Placental pericyte (primary cell): ENCODE results near the gene KRT12. TPM values are rescaled to one million over a fixed set of nuclear protein-coding genes. Genes with fewer than 3 reads are reported as not detected.

Source experiments
- total RNA-seq: library from RNA; depleted of rRNA; stranded (reverse); fragments of >200 nt; gene quantifications from 2 replicates; pipeline ENCODE4 v1.2.3, GENCODE V29; 2012

KRT12 gene
- total RNA-seq: 0.43 TPM in 1 of 2 replicates, not detected in the other

GRCh38 chr17:40866838-40867237 lies at the start of gene KRT12:
Gene KRT12, minus strand, starts transcription at chr17:40867223. Its CDS starts 37 bp downstream, at chr17:40867186.

GRCh38 chr17:40884708-40885512 lies 17.9 kb upstream of the KRT12 start, which contains the start of gene KRT20:
Gene KRT20, minus strand, starts transcription at chr17:40885242. Its CDS starts 57 bp downstream, at chr17:40885185.

GRCh38 chr17:40822132-40822812 lies 44.8 kb downstream of the KRT12 start, which contains the start of gene KRT10:
Gene KRT10, minus strand, starts transcription at chr17:40822614. Its CDS starts 29 bp downstream, at chr17:40822585.

Other genes starting within 250 kb of the KRT12 start
- gene SMARCE1, start 219.4 kb downstream of the KRT12 start, total RNA-seq: 86.0 and 89.0 TPM in 2 replicates
- gene KRT222, start 202.0 kb downstream of the KRT12 start, total RNA-seq: not detected in 2 replicates
- 0.14 TPM in 1 of 2 replicates, not detected in the other for gene KRT24, start 163.5 kb downstream of the KRT12 start, total RNA-seq
- gene KRT25, start 111.9 kb downstream of the KRT12 start, total RNA-seq: not detected in 2 replicates
- gene KRT26, start 95.0 kb downstream of the KRT12 start, total RNA-seq: not detected in 2 replicates
- not detected in 2 replicates for gene KRT27, start 84.7 kb downstream of the KRT12 start, total RNA-seq
- not detected in 2 replicates for gene KRT28, start 67.3 kb downstream of the KRT12 start, total RNA-seq
- gene KRT10, start 44.6 kb downstream of the KRT12 start, total RNA-seq: 3.1 and 3.5 TPM in 2 replicates
- not detected in 2 replicates for gene KRT20, start 18.0 kb upstream of the KRT12 start, total RNA-seq
- gene KRT23, start 70.4 kb upstream of the KRT12 start, total RNA-seq: 0.22 TPM in 1 of 2 replicates, not detected in the other
- gene KRT39, start 99.7 kb upstream of the KRT12 start, total RNA-seq: 0.43 TPM in 1 of 2 replicates, not detected in the other
- 0.14 TPM in 1 of 2 replicates, not detected in the other for gene KRT40, start 117.1 kb upstream of the KRT12 start, total RNA-seq
- gene KRTAP3-3, start 126.9 kb upstream of the KRT12 start, total RNA-seq: not detected in 2 replicates
- not detected in 2 replicates for gene KRTAP3-2, start 132.7 kb upstream of the KRT12 start, total RNA-seq
- not detected in 2 replicates for gene KRTAP3-1, start 141.9 kb upstream of the KRT12 start, total RNA-seq
- gene KRTAP1-5, start 160.0 kb upstream of the KRT12 start, total RNA-seq: 1.5 and 14.2 TPM in 2 replicates
- not detected in 2 replicates for gene KRTAP1-4, start 163.0 kb upstream of the KRT12 start, total RNA-seq
- not detected in 2 replicates for gene KRTAP1-3, start 167.7 kb upstream of the KRT12 start, total RNA-seq
- gene KRTAP1-1, start 174.2 kb upstream of the KRT12 start, total RNA-seq: not detected in 2 replicates
- not detected in 2 replicates for gene KRTAP2-1, start 180.1 kb upstream of the KRT12 start, total RNA-seq
- not detected in 2 replicates for gene KRTAP2-2, start 188.0 kb upstream of the KRT12 start, total RNA-seq
- 0.72 TPM in 1 of 2 replicates, not detected in the other for gene KRTAP2-3, start 192.9 kb upstream of the KRT12 start, total RNA-seq
- gene KRTAP2-4, start 198.7 kb upstream of the KRT12 start, total RNA-seq: not detected in 2 replicates
- gene KRTAP4-7, start 216.9 kb upstream of the KRT12 start, total RNA-seq: not detected in 2 replicates
- not detected in 2 replicates for gene KRTAP4-8, start 230.9 kb upstream of the KRT12 start, total RNA-seq
- not detected in 2 replicates for gene KRTAP4-16, start 235.0 kb upstream of the KRT12 start, total RNA-seq
- not detected in 2 replicates for gene KRTAP4-9, start 238.2 kb upstream of the KRT12 start, total RNA-seq